ENCODE results near the gene RASGRP3. TPM values are rescaled to one million over a fixed set of nuclear protein-coding genes. Genes with fewer than 3 reads are reported as not detected.
A peak's percentile ranks its signal among the peaks of the same experiment; 100 is the strongest.
"Not testable (repeated sequence)": the region's sequence is repeated elsewhere in the genome, so short reads cannot be mapped to it uniquely, and the experiment has no call there.

RASGRP3 gene
- 7.4 TPM for total RNA-seq

- peak; percentile 90 for DNase-seq (ENCODE audit: low spot score)
Observed at GRCh38 chr2:33476131-33476792, at the start of gene RASGRP3. TSS of gene RASGRP3 (plus strand) at chr2:33476649. CDS start at chr2:33515137, 38,488 bp downstream.

GRCh38 chr2:33426666-33427231, 49.7 kb upstream of the RASGRP3 start:
- DNase-seq (ENCODE audit: low spot score), result peak; percentile 72

GRCh38 chr2:33430077-33430476, 46.4 kb upstream of the RASGRP3 start:
- no peak for DNase-seq (ENCODE audit: low spot score)

- no peak for DNase-seq (ENCODE audit: low spot score)
Observed at GRCh38 chr2:33430856-33431255, 45.6 kb upstream of the RASGRP3 start.

- DNase-seq (ENCODE audit: low spot score), result no peak
Observed at GRCh38 chr2:33432871-33433270, 43.6 kb upstream of the RASGRP3 start.

- DNase-seq (ENCODE audit: low spot score), result no peak
Observed at GRCh38 chr2:33433279-33434235, 42.9 kb upstream of the RASGRP3 start.

GRCh38 chr2:33435518-33435917, 40.9 kb upstream of the RASGRP3 start:
- no peak for DNase-seq (ENCODE audit: low spot score)

- no peak for DNase-seq (ENCODE audit: low spot score)
Observed at GRCh38 chr2:33436083-33436482, 40.4 kb upstream of the RASGRP3 start.

GRCh38 chr2:33437297-33437696, 39.2 kb upstream of the RASGRP3 start:
- no peak for DNase-seq (ENCODE audit: low spot score)

GRCh38 chr2:33437815-33438214, 38.6 kb upstream of the RASGRP3 start:
- DNase-seq (ENCODE audit: low spot score), result no peak

GRCh38 chr2:33441235-33441810, 35.1 kb upstream of the RASGRP3 start:
- DNase-seq (ENCODE audit: low spot score), result peak; percentile 31

GRCh38 chr2:33442052-33442451, 34.4 kb upstream of the RASGRP3 start:
- not testable (repeated sequence) for DNase-seq (ENCODE audit: low spot score)

GRCh38 chr2:33442528-33443079, 33.8 kb upstream of the RASGRP3 start:
- DNase-seq (ENCODE audit: low spot score), result no peak

GRCh38 chr2:33443274-33443829, 33.1 kb upstream of the RASGRP3 start:
- DNase-seq (ENCODE audit: low spot score), result no peak

GRCh38 chr2:33444967-33445366, 31.5 kb upstream of the RASGRP3 start:
- no peak for DNase-seq (ENCODE audit: low spot score)

GRCh38 chr2:33448220-33448899, 28.1 kb upstream of the RASGRP3 start:
- no peak for DNase-seq (ENCODE audit: low spot score)

GRCh38 chr2:33451214-33451613, 25.2 kb upstream of the RASGRP3 start:
- no peak for DNase-seq (ENCODE audit: low spot score)

- no peak for DNase-seq (ENCODE audit: low spot score)
Observed at GRCh38 chr2:33451825-33452224, 24.6 kb upstream of the RASGRP3 start.

- no peak for DNase-seq (ENCODE audit: low spot score)
Observed at GRCh38 chr2:33452545-33452944, 23.9 kb upstream of the RASGRP3 start.

- no peak for DNase-seq (ENCODE audit: low spot score)
Observed at GRCh38 chr2:33453905-33454479, 22.5 kb upstream of the RASGRP3 start.
